HG03108 (cell line): ENCODE results near the gene MDK.
A peak's percentile ranks its signal among the peaks of the same experiment; 100 is the strongest.
"Not testable (repeated sequence)": the region's sequence is repeated elsewhere in the genome, so short reads cannot be mapped to it uniquely, and the experiment has no call there.

ENCODE experiments used
- ATAC-seq: cut with Tn5 transposase; IDR thresholded peaks from one replicate; pipeline ENCODE4 v1.9.1; 2021; ENCODE audit warnings: moderate library complexity; ENCODE audit not compliant: unreplicated experiment

MDK gene

DNA sequence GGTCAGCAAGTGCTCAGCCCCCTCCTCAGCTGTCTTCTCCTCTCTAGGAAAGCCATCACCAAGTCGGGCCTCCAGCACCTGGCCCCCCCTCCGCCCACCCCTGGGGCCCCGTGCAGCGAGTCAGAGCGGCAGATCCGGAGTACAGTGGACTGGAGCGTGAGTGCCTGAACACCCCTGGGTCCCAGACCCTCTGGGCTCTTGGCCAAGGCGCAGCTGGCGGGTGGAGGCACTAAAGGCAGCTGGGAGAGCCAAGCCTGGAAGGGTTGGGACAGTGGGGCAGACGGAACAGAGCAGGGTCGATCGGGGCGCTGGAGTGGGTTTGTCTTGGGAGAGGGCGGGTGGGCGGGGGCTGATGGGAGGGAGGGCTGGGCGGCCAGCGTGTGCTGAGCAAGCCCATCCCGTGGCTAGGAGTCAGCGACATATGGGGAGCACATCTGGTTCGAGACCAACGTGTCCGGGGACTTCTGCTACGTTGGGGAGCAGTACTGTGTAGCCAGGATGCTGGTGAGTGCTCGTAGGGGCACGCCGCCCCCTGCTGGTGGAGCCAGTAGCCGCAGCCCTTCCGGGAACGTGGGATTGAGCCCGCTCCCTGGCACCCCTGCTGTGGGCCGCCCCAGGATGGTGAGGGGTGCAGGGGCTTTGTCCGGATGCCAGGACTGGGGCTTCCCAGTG, 14.1 kb upstream of the MDK start:
- peak; percentile 63 for ATAC-seq

DNA sequence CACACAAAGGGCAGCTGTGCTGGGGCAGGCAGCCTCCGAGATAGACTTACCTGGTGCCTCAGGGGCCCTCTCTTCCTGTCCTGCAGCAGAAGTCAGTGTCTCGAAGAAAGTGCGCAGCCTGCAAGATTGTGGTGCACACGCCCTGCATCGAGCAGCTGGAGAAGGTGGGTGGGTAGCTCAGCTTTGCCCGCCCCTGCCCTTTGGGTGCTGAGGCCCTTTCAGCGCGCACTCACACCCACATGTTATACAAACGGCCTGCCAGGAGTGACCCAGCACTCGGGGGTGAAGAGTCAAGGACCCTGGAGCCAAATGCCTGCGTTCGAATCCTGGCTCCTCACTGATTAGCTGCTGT, 13.6 kb upstream of the MDK start:
- no peak for ATAC-seq

DNA sequence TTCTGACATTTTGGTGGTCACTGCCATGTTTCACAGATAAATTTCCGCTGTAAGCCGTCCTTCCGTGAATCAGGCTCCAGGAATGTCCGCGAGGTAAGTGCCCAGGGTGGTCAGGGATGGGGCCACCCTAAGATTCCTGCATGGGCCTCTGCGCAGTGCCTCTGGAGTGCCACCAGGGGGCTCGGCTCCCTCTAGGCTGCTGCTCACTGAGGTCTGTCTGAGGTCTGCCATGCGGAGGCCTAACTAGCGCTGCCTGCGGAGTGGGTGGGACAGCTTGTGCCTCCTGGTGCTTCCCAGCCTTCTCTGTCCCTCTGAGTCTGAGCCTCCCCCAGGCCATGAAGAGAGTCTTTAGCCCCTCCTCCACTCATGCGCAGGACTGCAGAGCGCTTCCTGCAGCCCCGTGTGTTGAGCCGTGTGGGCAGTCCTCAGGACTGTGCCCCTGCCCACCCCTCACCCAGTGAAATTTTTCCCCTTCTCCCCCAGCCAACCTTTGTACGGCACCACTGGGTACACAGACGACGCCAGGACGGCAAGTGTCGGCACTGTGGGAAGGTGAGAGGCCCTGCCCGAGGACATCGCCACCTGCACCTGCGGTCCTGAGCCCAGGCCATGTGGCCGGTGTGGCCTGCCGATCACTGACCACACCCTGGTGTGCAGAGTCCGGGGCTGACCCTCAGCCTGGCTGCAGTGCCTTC, 11.9 kb upstream of the MDK start:
- ATAC-seq: no peak

DNA sequence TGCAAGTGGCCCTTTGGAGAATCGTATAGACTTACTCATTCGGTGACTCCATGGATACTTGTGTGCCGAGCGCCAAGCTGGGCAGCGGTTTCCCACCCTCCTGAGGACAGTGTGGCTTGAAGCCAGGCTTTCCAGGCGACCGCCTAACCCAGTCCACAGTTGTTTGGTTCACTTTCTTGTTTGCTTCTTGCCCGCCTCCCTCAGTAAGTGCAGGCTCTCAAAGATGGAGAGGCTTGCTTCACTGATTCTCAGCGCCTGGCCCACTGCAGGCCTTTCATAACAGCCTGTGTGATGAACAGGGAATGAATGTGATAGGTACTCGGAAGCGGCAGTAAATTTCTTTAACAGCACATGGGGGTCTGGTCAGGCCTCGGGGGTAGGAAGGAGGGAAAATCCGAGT, 11.2 kb upstream of the MDK start:
- ATAC-seq: no peak

DNA sequence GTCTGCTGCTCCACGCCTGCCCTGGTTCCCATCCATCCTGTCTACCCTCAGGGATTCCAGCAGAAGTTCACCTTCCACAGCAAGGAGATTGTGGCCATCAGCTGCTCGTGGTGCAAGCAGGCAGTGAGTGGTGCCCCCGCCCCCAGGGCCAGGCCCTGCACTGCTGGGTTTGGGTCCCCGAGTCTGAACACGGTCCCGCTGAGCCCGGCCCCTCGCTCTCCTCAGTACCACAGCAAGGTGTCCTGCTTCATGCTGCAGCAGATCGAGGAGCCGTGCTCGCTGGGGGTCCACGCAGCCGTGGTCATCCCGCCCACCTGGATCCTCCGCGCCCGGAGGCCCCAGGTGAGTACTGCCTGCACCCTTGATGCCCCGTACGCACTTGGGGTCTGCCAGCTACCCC, 10.2 kb upstream of the MDK start:
- not testable (repeated sequence) for ATAC-seq

DNA sequence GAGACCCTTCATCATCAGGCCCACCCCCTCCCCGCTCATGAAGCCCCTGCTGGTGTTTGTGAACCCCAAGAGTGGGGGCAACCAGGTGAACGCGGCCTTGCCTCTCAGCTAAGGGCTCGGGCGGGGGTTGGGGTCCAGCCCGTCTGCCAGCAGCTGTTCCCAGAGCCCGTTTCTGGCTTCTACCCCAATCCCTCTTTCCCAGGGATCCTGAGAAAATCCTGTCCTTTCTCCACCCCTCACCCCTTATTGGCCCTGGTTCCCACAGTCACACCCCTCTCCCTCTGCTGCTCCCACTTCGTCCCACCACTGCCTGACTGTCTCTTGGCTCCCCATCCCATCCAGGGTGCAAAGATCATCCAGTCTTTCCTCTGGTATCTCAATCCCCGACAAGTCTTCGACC, 9.4 kb upstream of the MDK start:
- no peak for ATAC-seq

DNA sequence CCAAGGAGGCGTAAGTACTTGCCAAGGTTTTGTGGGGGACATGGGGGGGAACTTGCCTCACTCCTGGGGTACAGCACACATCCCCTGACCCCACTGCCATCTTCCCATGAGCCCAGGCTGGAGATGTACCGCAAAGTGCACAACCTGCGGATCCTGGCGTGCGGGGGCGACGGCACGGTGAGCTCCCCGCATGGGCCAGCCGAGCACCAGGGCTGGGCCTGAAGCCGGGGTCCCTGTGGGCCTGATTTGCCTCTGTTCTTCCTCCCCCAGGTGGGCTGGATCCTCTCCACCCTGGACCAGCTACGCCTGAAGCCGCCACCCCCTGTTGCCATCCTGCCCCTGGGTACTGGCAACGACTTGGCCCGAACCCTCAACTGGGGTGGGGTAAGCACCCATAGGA, 9.0 kb upstream of the MDK start:
- ATAC-seq: not testable (repeated sequence)

DNA sequence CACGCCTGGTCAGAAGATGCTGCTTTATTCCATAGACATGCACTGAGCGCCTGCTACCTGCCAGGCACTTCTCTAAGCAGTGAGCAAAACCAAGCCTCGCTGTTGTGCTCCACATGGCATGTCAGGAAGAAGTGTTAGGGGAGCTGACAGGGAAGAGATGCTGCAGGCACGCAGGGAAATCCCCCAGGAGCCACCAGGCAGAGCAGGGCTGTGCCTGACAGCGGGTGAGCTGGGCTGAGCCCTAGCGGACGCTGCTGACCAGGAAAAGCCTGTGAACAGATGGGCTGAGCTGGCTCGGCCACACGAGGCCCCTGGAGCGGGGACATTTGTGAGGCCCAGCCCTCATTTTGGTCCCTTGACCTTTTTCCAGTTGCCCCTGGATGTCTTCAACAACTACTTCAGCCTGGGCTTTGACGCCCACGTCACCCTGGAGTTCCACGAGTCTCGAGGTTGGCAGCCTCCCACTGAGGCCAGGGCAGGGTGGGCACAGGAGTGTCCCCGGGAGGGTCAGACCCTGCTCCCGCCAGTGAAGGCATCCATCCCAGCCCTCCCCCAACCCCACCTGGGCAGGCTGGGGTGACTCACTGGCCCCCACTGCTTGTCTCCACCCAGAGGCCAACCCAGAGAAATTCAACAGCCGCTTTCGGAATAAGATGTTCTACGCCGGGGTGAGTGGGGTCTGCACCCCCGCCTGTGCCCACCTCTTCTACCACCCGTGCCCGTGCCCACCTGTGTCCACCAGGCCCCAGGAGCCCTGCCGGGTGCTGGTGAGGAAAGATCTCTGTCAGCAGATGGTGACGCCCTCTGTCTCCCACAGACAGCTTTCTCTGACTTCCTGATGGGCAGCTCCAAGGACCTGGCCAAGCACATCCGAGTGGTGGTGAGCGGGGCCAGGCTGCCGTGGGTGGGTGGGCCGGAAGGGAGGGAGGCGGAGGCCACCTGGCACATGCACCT, 7.4 kb upstream of the MDK start:
- no peak for ATAC-seq

DNA sequence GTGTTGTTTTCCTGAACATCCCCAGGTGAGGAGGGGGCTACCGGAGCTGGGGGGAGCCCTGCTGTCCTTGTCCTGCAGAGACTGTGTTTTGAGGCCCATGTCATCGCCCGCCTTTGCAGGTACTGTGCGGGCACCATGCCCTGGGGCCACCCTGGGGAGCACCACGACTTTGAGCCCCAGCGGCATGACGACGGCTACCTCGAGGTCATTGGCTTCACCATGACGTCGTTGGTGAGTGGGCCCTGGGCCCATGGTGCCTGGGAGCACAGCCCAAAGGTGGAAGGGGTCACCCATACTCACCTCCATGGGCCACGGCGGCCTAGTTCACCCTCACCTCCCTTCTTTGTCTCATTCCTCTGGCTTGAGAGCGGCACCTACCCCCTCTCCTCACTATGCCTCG, 6.7 kb upstream of the MDK start:
- no peak for ATAC-seq

DNA sequence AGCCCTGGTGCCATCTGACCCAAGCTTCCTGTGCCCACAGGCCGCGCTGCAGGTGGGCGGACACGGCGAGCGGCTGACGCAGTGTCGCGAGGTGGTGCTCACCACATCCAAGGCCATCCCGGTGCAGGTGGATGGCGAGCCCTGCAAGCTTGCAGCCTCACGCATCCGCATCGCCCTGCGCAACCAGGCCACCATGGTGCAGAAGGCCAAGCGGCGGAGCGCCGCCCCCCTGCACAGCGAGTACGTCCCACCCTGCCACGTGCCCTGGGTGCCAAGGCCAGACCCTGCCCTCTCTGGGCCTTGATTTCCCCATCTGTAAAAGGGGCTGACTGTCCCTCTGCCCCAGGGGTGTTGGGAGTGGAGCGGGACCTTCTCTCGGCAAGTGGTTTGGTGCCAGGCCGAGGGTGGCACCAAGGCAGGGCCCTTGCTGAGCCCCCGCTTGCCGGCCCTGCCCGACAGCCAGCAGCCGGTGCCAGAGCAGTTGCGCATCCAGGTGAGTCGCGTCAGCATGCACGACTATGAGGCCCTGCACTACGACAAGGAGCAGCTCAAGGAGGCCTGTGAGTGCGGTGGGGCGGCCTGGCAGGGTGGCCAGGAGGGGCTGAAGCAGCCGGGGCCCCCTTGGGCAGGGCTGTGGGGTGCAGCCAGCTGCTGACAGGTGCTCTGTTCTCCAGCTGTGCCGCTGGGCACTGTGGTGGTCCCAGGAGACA, 5.9 kb upstream of the MDK start:
- ATAC-seq: no peak

DNA sequence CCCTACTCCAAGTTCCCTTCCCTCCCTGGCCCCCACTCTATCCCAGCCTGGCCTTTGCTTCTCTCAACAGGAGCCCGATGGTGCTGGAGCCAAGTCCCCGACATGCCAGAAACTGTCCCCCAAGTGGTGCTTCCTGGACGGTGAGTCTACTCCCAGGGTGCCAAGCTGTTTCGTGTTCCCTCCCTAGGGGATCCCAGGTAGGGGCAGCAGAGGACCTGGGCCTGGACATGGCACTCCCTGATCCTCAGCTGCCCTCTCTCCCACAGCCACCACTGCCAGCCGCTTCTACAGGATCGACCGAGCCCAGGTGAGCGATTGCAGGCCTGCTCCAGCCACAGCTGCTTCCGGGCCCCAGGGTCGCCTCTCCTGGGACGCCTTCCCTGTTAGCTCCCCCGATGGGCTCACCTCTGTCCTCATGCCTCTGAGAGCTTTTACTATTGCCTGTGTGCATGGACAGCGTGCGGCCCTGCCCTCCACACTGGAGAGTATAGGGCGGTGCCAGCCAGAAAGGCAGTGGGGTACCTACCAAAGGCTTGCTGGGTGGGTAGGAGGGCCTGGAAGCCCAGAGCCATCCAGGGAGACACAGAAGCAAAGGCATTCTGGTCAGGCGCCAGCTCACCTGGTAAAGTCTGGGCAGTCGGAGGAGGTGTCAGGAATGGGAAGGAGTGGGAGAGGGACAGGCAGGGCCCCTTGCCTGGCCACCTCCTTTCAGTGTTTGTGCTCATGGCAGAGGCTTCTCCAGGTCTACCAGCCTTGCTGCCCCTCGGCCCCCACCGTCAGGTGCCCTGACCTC, 5.0 kb upstream of the MDK start:
- no peak for ATAC-seq

DNA sequence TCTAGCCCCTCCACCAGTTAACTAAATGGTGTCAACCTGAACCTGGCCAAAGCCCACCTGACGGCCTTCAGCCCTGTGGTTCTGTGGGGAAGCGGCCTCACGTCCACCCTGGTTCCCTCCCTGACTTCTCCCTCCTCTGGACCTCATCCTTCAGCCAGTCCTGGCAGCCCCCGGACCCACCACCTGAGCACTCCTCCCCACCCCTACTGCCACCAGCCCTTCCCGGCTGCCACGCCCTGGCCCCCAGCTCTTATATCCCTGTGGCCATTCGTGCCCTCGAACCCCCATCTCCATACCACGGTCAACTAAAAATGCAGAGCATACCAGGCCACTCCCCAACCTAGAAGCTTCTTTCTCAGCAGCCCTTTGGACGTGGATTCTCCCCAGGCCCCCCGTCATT, 4.2 kb upstream of the MDK start:
- ATAC-seq: no peak

DNA sequence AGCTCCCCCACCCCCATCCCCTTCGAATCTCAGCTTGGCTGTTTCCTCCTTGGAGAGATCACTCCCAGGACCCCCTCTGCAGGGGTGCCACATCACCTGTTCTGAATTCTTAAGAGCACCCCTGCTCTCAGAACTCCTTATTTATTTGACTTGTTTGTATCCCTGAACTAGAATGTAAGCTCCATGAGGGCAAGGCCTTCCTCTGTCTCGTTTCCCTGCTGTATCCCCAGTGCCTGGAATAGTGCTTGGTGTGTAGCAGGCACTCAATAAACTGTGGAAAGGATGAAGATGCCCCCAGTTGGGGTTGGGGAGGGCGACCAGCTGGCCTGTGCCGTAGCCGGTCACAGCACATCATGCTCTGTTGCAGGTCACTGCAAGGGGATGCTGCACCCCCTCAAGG, 3.6 kb upstream of the MDK start:
- ATAC-seq: no peak

DNA sequence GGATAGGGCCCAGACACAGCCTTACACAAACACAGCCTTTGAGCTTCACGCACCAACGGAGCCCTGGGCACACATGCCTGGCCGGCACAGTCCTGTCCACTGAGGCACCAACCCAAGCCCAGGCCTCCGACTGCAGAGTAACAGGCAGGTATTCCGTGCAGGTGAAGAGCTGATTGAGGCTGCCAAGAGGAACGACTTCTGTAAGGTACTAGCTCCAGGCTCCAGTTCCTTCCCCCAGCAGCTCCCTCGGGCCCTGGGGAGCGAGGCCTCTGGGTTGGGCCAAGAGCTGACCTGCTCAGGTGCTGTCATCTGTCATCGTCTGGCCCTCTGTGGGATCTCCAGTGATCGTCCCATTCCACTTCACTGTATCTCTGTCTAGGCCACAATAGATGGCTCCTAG, 3.2 kb upstream of the MDK start:
- no peak for ATAC-seq

DNA sequence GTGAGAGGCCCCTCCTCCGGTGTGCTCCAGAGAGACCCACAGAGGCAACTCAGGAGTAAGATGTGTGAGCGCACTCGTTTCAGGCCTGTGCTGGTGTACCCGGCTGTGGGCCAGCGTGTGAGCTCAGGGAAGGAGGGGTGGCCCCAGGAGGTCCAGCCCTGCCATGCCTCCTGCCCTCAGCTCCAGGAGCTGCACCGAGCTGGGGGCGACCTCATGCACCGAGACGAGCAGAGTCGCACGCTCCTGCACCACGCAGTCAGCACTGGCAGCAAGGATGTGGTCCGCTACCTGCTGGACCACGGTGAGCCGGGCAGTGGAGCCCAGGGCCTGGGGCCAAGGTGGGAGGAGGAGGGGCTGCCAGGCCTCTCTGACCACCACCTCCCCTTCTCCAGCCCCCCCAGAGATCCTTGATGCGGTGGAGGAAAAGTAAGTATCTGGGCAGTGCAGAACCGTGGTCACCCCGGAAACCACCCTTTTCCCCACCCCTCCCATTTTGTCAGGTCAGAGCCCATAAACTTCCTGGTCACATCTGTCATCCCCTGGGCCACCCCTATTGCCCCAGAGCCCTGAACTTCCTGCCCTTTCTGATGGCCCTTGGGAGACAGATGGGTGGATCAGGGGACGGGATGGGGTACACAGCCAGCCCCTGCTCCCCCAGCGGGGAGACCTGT, 2.5 kb upstream of the MDK start:
- ATAC-seq: no peak

DNA sequence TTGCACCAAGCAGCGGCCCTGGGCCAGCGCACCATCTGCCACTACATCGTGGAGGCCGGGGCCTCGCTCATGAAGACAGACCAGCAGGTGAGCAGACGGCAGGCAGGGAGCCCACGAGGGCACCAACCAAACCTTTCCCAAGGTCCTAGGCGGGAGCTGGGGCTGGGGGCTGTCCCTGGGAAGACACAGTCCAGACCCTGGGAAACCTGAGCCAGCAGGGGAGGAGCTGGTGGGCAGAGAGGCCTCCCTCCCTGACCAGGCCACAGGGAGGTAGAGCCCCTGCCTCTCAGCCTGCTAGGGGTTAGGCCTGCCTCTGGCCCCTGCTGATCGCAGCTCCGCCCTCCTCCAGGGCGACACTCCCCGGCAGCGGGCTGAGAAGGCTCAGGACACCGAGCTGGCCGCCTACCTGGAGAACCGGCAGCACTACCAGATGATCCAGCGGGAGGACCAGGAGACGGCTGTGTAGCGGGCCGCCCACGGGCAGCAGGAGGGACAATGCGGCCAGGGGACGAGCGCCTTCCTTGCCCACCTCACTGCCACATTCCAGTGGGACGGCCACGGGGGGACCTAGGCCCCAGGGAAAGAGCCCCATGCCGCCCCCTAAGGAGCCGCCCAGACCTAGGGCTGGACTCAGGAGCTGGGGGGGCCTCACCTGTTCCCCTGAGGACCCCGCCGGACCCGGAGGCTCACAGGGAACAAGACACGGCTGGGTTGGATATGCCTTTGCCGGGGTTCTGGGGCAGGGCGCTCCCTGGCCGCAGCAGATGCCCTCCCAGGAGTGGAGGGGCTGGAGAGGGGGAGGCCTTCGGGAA, 1.8 kb upstream of the MDK start:
- not testable (repeated sequence) for ATAC-seq

DNA sequence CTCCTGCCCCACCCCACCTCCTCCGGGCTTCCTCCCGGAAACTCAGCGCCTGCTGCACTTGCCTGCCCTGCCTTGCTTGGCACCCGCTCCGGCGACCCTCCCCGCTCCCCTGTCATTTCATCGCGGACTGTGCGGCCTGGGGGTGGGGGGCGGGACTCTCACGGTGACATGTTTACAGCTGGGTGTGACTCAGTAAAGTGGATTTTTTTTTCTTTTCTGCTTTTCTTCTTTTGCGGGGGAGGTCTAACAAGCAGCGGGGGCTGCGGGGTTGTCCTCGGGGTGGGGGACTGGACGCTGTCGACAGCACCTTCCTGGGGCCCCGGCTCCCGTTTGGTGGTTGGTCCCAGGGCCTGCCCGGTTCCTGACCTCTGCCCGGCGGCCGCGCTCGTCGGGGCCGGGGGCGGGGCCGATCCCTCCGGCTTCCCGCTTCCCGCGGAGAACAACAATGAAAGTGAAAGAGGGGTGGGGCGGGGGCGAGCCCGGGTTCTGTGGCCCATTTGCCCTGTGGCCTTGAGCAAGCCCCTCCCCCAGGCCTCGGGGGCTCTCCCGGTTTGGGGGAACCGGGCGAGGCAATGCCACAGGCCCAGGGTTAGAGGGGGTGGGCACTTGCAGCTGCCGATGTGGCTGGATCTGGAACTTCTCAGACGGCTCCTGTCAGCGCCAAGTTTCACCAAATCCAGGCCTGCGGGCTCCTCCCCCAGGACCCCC, 975 bp upstream of the MDK start:
- ATAC-seq: peak; percentile 44

DNA sequence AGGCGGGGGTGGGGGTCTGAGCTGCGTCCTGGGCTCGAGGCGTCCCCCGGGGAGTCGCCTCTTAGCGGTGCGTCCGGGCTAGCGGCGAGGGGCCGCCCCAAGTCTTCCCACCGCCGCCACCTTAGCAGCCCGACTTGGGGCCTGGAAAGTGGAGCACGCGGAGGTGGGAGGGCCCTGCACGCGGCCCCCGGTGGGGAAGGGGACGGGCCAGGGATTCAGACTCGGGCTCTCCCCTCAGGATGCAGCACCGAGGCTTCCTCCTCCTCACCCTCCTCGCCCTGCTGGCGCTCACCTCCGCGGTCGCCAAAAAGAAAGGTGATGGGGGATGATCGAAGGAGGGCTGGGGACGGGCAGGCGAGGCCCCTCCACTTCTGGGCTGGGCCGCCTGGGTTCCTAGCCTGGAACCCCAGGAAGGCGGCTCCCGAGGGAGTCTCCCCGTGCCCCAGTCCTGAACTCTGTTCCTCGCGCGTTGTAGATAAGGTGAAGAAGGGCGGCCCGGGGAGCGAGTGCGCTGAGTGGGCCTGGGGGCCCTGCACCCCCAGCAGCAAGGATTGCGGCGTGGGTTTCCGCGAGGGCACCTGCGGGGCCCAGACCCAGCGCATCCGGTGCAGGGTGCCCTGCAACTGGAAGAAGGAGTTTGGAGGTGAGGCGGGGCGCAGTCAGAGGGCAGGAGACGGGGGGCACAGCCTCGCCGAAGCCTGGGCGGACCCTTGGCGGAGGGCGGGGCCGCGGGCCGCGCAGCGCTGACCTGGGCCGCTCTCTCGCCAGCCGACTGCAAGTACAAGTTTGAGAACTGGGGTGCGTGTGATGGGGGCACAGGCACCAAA, 563 bp downstream of the MDK start:
- ATAC-seq: no peak
